Uterine smooth muscle cell (primary cell): Measurements from ENCODE around the gene FAM76B. TPM values are rescaled to one million over a fixed set of nuclear protein-coding genes. Genes with fewer than 3 reads are reported as not detected.

Experiments used
- total RNA-seq: library from RNA; depleted of rRNA; stranded (reverse); fragments of >200 nt; gene quantifications from 2 replicates; pipeline ENCODE4 v1.2.3, GENCODE V29; 2014

FAM76B gene
- total RNA-seq: 31.4 and 36.1 TPM in 2 replicates

DNA sequence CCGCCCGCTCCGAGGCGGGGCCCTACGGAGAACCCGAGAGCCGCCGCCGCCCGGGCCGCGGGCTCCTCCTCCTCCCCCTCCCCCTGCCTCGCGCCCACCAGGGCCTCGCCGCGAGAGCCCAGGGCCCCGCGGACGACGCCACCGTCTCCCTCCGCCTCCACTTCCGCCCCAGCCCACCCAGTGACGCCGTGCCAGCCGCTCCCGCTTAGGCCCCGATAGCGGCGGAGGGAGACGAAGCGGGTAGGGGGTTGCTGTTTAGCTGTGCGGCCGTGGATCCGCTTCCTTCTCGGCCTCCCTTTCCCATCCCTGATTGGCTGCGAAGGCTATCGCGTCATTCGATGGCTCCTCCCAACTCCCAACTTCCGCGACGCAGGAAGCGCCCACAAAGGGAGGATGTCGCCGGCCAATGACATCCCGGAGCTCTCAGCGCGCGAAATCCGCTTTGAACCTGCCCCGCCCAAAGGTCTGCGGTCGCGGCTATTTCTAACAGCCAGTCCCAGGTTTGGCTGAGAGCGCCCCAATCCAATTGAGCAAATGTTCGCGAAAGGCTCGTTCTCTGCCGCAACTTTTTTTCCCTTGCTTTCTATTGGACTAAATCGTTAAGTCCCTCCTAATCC lies at the start of gene FAM76B:
Gene FAM76B (minus strand): TSS at position 277 of the 617 bp plus-strand sequence. CDS start 304 bp downstream, outside the sequence.

DNA sequence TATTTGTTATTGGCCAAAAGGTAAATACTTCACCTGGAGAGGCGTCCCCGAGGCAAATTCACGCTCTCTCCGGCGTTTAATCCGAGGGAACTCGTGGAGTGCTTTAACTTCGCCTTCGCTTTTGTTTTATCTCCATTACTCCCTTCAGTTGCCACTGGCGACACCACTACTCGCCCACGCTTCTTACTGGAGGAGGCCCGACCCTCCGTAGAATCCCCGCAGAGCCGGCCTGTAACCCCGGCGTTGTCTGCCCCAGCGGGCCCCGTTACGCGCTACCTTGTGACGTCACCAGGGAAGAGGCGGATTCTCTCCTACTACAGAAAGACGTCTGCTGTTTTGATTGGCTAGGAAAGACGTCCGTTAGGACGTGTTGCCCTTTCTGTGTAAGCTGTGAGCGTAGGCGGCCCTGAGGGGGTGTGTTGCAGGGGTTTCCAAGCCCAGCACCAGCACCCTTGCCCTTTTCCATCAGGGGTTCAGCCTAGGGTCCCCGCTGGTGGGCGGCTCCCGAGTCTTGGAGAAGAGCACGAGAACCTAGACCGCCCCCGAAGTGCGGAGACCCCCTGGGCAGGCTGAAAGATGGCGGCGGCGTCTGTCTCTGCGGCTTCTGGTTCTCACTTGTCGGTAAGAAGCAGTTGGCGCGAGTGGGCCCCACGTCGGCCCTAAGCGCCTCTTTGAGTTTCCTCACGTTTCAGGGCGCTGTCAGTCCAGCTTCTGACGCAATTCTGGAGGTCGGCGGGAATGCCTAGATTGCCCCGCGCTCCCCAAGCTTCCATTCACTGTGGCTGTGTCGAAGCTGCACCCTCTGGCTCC lies 746 bp upstream of the FAM76B start, which contains the start of gene CEP57:
Gene CEP57 (plus strand): TSS at position 376 of the 810 bp plus-strand sequence. CDS start 201 bp downstream, at position 577.

Other genes with a start within 250 kb of the FAM76B start
- gene CEP57, start 716 bp upstream of the FAM76B start, total RNA-seq: 65.7 and 79.5 TPM in 2 replicates
- gene MTMR2, start 134.3 kb upstream of the FAM76B start, total RNA-seq: 37.7 and 43.1 TPM in 2 replicates